ENCODE results near the gene ZBTB8B.
"Not testable (repeated sequence)": the region's sequence is repeated elsewhere in the genome, so short reads cannot be mapped to it uniquely, and the experiment has no call there.

Gene ZBTB8B

DNA sequence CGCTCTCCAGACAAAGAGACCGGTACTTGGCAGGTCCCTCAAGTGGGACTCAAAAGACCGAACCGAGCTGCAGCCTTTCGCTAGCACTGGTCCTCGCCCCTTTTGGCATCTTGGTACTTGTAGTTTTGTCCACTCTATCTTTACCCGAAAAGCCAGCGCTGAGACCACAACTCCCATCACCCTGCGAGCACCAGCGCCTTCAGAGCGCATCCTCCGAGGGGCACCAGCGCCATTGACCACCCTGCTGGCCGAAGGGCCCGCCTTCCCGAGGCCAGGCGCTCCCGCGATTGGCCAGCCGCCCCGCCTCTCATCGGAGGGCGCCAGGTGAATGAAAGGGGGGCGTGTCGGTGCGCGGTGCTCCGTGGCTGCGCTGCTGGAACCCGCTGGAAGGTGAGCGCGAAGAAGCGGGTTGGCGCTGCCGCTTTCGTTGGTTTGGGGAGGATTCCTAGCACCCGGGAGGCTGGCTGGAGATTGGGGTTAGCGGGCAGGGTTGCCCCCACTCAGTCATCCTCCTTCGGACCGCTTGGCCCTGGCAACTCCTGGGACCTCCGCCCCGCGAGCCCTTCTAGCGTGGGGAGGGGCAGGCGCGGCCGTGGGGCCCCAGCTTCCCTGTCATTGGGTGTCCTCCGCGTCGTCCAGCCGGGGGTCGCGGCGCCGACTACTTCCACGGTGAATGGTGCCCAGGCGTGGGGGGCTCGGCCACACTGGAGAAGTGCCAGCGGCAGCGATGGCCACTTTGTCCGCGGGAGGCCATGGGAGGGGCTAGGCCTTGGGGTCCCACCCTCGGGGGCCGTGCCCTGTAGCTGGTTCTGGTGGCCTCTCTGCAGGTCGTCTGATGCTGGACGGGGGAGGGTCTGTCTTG lies at the start of gene ZBTB8B:
TSS of gene ZBTB8B (plus strand) at position 357 of the 862 bp plus-strand sequence. CDS start 5,553 bp downstream, outside the sequence.
- DNase-seq = peak; percentile 51

DNA sequence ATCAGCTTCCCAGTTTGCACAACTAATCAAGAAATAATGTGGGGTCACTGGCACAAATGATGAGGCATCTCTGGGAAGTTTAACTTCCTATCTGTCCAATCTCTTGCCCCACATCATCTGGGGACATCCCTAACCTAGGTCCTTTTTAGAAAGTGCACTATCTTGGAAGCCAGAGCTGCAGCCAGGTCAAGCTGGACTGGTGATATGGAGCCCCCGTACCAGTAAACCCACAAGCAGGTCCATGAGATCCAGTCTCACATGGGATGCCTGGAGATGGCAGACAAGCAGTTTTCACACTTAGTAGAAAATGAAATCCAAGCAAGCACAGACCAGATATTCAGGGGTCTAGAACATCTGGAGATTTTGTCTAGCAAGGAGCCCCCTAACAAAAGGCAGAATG lies 43.1 kb upstream of the ZBTB8B start:
- no peak for DNase-seq

DNA sequence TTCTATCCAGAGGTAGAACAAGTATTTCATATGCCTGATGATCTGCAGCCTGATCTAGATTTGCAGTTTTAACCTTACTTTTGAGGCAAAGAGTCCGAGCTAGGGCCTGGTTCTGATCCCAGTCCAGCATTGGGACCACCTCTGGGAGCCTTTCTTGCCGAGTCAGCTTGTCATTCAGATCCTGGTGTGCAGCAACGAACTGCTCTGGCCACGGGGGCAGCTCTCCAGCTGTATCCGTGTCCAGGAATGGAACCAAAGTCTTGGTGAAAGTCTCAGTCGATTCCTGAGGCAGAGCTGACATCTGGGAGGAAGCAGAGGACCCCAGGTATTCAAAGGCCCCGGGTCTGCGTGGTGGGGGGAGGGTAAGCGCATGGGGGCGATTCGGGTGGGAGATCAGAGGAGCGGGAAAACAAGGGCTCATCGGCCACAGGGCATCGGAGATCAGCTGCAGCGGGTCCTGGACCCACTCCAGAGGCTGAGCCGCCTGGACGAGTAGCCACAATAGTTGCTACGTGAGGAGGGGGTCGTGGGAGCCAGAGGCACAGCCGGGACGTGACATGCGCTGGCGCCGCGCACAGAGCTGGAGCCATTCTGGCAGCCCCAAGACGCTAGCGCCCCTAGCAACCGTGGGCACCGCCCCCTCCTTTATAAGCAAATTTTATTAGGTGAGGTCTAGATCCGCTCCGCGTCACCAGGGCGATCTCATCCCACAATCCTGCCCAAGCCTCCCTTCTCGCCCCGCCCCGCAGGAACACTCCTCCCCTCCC lies 38.2 kb upstream of the ZBTB8B start:
- no peak for DNase-seq

DNA sequence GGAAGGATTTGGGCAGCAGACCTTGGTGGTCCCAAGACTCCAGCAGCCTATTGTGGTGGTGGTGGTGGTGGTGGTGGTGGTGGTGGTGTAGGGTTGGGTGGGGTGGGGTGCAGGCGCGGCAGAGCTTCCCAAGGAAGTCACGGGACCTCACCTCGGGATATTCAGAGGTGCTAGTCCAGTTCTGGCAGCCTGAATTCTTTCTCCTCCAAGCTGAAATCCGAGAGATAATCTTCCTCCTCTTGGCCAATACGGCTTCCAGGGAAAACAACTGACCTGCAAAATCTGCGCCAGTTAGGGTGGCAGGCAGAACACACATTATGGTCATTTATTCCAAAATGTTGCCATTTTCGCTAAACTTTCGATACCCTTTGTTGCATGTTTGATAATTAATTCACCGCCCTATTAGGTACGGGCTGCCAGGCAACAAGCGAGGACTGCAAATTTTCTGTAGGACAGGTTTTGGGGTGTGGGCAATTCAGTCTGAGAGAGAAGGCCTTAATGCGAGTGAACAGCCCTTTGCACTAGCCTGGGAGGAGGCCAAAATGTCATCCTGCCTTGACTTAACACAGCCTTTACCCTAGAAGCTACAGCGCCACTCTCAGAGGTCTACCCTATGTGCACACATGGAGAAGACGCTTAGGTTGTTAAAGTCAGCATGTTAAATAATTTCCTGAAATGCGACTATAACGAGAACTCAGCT lies 37.5 kb upstream of the ZBTB8B start:
- DNase-seq = no peak

DNA sequence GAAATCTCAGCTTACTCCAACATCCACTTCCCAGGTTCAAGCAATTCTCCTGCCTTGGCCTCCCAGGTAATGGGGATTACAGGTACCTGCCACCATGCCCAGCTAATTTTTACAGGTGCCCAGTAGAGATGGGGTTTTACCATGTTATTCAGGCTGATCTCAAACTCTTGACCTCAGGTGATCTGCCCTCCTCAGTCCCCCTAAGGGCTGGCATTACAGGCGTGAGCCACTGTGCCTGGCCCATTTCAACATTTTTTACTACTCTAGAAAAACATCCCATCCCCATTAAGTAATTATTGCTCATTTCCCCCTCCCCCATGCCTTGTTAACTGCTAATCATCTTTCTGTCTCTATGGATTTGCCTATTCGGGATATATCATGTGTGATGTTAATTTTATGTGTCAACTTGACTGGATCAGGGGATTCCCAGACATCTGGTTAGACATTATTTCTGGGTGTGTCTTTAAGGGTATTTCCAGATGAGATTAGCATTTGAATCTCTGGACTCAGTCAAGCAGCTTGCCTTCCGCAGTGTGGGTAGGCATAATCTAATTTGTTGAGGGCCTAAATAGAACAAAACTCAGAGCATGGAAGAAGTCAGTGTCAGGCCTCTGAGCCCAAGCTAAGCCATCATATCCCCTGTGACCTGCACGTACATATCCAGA lies 33.0 kb upstream of the ZBTB8B start:
- no peak for DNase-seq

DNA sequence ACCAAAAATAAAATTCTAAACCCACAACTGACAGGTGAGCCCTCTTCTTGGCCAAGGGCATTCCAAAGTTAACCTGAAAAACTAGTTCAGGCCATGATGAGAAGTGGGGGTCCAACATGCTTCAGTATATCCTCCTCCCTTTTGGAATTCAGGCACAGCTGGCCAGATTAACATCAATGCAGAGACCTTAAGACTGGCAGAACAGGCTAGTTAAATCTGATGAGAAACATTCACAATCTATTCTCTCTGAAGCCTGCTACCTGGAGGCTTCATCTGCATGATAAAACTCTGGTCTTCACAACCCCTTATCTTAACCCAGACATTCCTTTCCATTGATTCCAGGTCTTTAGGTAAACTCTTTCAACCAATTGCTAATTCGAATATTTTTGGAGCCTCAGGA lies 26.7 kb upstream of the ZBTB8B start:
- DNase-seq = no peak

DNA sequence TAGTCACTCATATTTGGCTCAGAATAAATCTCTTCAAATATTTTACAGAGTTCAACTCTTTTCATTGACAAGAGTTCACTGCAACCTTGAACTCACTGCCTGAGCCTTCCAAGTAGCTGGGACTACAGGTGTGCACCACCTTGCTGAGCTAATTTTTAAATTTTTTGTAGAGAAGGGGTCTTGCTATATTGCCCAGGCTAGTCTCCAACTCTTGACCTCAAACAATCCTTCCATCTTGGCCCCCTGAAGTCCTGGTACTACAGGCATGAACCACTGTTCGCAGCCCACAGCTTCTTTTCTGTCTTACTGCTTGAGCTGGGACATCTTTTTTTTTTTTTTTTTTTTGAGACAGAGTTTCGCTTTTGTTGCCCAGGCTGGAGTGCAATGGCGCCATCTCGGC lies 26.1 kb upstream of the ZBTB8B start:
- not testable (repeated sequence) for DNase-seq

DNA sequence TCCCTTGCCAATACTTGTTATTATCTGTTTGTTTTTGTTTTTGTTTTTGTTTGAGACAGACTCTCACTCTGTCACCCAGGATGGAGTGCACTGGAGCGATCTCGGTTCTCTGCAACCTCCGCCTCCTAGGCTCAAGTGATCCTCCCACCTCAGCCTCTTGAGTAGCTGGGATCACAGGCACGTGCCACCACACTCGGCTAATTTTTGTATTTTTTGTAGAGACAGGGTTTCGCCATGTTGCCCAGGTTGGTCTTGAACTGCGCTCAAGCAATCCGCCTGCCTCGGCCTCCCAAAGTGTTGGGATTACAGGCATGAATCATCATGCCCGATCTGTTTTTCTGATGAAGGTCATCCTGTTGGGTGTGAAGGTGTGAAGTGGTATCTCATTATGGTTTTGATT lies 23.4 kb upstream of the ZBTB8B start:
- not testable (repeated sequence) for DNase-seq

DNA sequence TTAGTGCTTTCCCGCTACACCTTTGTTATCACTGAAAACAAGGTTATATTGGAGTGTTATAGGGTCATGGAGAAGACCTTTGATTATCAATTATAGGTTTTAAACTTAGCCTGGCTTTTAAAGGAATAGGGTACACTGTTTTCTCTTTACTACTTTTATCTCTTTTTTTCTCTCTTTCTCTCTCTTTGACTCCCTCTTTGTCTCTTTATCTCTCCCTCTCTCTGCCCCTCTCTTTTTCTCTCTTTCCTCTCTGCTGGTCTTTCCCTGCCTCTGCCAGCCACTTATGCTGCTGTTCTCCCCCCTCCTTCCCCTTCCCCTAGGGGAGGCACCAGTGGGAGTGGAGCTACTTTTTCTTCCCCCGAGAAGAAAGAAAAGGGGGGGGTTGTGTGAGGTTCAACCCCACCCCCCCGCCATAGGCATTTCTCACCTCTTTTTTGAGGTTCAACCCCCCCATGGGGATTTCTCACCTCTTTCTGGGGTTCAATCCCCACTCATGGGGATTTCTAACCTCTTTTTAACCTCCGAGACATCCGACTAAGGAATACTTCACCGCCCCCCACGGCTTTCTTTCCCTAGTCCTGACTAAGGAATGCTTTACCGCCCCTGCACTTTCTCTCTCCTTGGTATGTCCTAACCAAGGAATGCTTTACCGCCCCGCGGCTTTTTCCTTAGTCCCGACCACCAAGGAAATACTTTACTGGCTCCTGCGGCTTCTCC lies 17.2 kb upstream of the ZBTB8B start:
- DNase-seq = no peak

DNA sequence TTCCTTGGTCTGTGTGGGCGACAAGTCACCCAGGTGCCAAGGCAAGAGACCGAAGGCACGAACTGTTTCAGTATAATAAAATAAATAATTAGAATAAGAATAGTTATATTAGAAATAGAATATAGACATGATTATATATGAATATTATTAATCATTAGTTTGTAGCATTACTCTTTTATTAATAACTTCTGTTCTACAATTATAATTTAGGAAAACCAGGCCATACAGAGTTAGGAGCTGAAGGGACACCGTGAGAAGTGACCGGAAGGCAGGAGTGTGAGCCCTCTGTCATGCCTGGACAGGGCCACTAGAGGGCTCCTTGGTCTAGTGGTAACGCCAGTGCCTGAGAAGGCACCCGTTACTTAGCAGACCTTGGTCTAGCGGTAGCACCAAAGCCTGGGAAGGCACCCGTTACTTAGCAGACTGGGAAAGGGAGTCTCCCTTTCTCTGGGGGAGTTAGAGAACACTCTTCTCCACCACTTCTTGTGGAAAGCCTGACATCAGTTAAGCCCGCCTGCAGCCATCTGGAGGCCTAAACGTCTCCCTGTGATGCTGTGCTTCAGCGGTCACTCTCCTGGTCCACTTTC lies 16.6 kb upstream of the ZBTB8B start:
- peak; percentile 31 for DNase-seq

DNA sequence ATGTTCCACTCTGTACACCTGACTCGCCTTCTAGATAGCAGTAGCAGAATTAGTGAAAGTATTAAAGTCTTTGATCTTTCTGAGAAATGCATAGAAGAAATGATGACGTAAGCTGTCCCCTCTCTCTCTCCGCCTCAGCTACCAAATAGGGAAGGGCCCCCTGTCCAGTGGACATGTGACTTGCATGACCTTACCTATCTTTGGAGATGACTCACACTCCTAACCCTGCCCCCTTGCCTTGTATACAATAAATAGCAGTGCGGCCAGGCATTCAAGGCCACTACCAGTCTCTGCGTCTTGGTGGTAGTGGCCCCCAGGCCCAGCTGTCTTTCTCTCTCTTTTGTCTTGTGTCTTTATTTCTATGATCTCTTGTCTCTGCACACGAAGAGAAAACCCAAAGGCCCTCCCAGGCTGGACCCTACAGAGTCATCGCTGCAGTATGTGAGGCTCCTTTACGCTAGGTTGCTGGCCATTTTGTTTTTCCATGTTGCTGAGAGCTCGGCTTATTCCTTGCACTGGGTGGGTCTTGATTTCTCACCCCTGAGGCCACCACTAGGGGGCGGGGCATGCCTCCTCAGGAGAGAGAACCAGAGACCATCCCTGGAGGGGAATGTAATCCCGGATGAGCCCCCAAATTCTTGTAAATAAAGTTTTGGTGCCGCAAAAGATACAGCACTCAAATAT lies 16.0 kb upstream of the ZBTB8B start:
- DNase-seq = no peak

DNA sequence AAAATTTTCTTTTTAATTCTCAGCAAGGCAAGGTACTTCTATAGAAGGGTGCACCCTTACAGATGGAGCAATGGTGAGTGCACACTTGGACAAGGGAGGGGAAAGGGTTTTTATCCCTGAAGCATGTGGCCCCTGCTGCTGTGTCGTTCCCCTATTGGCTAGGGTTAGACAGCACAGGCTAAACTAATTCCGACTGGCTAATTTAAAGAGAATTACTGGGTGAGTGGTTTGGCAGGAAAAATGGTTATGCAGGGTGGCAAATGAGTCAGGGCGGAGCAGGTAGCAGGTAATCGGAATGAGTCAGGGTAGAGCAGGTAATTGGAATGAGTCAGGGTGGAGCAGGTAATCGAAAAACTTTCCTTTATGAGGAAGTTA lies 15.4 kb upstream of the ZBTB8B start:
- DNase-seq = not testable (repeated sequence)

DNA sequence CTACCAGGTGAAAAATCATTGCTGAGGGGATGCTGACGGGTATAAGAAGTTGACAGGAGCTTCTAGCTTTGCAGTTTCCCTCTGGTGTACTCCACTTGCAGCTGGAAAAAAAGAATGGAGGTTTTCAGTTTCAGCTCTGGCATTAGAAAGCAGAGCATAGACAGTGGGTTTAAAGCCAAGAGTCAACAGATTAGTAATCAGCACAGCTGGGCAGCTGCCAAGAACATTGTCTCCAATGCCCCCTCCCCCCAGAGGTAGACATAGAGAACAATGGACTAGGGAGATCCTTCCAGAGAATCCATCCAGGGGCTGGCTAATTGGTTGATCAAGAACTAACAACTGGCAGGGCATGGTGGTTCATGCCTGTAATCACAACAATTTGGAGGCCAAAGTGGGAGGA lies 10.1 kb upstream of the ZBTB8B start:
- DNase-seq = no peak

DNA sequence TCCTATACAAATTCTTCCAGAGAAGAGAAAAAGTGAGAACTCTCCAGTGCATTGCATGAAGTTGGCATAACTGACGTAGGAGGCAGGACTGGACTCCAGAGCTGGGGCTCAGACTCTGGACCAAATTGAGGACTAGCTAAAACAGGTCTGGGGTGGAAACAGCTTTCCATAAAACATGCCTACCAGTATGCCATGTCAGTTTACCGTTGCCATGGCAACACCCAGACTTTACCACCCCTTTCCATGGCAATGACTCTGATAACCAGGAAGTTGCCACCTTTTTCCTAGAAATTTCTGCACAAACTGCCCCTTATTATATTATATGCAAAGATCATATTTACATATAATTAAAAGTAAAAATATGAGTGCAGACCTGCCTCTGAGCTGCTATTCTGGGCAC lies 8.9 kb upstream of the ZBTB8B start:
- no peak for DNase-seq

DNA sequence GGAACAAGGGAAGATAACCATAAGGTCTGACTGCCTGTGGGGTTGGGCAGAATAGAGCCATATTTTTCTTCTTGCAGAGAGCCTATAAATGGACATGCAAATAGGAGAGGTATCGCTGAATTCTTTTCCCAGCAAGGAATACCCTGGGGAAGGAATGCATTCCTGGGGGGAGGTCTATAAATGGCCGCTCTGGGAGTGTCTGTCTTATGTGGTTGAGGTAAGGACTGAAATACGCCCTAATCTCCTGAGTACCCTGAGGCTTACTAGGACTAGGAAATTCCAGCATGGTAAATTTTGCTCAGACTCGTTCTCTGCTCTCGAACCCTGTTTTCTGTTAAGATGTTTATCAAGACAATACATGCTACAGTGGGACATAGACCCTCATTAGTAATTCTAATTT lies 6.1 kb upstream of the ZBTB8B start:
- DNase-seq = not testable (repeated sequence)

DNA sequence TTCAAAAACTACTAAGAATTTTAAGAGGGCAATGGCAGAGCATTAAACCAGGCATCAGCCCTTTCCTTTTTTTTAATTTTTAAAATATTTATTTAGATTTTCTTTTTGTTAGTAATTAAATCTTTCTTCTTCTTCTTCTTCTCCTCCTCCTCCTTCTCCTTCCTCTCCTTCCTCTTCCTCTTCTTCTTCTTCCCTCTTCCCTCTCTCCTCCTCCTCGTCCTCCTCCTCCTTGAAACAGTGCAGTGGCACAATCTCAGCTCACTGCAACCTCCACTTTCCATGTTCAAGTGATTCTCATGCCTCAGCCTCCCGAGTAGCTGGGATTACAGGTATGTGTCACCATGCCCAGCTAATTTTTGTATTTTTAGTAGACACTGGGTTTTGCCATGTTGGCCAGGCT lies 1.9 kb upstream of the ZBTB8B start:
- DNase-seq = not testable (repeated sequence)

DNA sequence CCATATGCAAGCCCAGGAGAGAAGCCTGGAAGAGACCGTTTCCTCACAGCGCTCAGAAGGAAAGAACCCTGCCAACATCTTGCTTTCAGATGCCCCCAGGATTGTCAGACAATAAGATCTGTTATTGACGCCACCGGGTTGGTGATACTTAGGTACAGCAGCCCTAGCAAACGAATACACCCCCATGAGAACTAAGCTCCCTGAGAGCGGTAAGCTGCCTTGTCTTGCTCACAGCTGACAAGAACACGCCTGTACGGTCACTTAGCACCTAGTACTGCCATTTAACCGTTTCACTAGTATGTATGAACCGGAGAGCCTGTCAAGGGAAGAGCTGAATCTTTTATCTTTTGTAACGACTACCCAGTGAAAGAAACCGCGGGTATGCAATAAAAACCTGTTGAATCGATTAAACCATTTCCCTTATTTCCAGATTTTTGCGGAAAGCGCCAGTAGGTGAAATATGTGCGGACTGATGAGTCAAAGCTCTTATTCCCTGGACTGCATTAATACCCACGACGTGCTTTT lies 619 bp upstream of the ZBTB8B start:
- no peak for DNase-seq

DNA sequence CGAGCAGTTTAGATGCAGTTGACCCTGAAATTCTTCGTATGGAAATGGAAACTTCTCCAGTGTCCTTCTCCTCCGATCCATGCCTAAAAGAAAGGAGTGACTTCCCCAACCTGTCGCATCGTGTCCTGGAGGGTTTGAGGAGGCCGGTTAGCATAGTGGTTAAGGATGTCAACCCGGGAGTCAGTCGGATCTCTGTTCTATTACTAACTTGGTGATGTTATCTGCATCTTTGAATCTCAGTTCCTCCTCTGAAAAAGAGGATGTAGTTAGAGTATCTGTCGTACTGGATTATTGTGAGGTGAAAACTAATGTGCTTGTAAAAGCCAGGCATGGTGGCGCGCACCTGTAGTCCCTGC lies 684 bp downstream of the ZBTB8B start:
- DNase-seq = no peak

DNA sequence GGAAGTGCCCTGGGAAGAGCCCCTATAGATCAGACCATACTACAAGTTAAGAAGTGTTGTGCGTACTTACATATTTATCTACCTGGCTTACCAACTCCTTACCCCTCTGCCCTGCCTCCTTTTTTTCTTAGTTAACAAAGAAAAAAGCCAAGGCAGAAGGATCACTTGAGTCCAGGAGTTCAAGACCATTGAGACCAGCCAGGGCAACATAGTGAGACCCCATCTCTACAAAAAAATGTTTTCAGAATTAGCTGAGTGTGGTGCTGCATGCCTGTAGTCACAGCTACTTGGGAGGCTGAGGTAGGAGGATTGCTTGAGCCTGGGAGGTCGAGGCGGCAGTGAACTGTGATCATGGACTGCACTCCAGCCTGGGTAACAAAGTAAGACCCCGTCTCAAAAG lies 1.9 kb downstream of the ZBTB8B start:
- no peak for DNase-seq

DNA sequence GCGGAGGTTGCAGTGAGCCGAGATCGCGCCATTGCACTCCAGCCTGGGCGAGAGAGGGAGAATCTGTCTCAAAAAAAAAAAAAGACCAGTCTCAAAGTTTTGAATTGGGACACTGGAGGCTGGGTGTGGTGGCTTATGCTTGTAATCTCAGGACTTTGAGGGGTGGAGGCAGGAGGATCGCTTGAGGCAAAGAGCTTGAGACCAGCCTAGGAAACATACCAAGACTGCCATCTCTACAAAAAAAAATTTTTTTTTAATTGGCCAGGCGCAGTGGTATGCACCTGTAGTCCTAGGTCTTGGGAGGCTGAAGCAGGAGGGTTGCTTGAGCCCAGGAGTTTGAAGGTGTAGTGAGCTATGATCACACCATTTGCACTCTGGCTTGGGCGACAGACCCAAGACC lies 3.9 kb downstream of the ZBTB8B start:
- DNase-seq = no peak

DNA sequence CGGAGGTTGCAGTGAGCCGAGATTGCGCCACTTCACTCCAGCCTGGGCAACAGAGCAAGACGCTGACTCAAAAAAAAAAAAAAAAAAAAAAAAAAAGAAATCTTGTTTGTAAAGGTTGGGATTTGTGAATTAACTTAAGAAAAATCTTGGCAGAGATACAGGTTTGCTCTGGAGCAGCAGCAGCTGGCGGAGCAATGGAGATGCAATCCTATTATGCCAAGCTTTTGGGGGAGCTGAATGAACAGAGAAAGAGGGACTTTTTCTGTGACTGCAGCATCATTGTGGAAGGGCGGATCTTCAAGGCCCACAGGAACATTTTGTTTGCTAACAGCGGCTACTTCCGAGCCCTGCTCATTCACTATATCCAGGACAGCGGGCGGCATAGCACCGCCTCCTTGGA lies 5.6 kb downstream of the ZBTB8B start:
- no peak for DNase-seq

All from activated naive CD4-positive, alpha-beta T cell treated with anti-CD3 and anti-CD28 coated beads, Interleukin-2, amount 50 U/mL, for 16 hours (primary cell).